ENCODE results near the gene FRMD4B. TPM values are rescaled to one million over a fixed set of nuclear protein-coding genes. Genes with fewer than 3 reads are reported as not detected.
A peak's percentile ranks its signal among the peaks of the same experiment; 100 is the strongest.

Gene FRMD4B
- polyA plus RNA-seq, 3 donors, result 42.9 to 52.3 (median 47.5) TPM

DNA sequence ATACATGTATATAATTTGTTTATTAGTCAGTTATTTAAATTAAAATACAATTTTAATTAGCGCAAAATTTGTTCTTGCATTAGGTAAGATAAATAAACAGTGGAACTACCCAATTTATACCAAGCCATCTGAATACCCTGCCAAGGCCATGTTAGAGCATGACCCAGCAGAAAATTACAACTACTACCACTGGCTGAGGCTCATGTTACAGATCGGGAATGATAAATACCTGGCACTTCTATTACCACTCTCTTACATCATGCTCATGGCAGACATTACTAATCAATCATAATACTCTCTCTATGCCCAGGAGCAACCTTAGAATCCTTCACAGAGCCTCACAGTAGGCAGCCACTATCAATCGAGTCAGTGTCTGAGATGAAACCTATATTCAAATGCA lies 242.3 kb downstream of the FRMD4B start:
- no peak for DNase-seq (ENCODE audit: low read depth in 3 of 3, low spot score in 2 of 3)

GRCh38 chr3:69142797-69143454 lies 243.0 kb downstream of the FRMD4B start:
- no peak for DNase-seq (ENCODE audit: low read depth in 3 of 3, low spot score in 2 of 3)

DNA sequence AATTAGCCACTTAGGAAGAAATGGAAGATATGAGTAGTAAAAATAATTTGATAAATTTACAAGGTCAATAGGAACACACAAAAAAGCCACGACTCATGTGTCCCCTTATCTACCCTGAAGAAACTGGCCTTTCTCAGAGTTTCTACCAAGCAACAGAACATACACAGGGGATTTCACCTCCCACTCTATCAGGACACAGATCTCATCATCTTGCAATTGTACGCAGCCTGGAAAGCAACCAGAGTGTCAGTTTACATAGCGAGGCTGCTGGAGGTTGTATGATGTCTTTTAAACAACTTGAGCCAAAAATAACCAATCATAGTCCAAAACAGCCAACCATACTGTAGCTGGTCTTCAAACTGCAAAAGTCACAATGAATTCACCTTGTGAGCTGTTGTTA lies 243.8 kb downstream of the FRMD4B start:
- no peak for DNase-seq (ENCODE audit: low read depth in 3 of 3, low spot score in 2 of 3)

GRCh38 chr3:69141313-69141712 lies 244.6 kb downstream of the FRMD4B start:
- no peak for DNase-seq (ENCODE audit: low read depth in 3 of 3, low spot score in 2 of 3)

DNA sequence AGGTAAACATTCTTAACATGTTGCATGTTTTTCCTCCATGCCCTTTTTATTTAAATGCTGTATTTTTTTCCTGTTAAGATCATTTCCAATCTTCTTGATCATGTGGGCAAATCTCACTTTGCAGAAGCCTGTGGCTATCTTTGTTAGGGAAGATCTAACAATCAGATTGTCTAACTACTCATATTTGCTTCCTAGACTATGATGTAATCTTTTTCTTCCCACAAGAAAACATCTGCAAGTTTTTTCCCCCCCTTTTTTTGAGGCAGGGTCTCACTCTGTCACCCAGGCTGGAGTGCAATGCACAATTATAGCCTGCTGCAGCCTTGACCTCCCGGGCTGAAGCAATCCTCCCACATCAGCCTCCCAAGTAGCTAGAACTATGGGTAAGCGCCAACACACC lies 248.5 kb downstream of the FRMD4B start:
- DNase-seq (ENCODE audit: low read depth in 3 of 3, low spot score in 2 of 3), result no peak

GRCh38 chr3:69137005-69137404 lies 248.9 kb downstream of the FRMD4B start:
- DNase-seq (ENCODE audit: low read depth in 3 of 3, low spot score in 2 of 3), result no peak

- DNase-seq (ENCODE audit: low read depth in 3 of 3, low spot score in 2 of 3), result no peak
Measured at GRCh38 chr3:69130689-69131088, 255.2 kb downstream of the FRMD4B start.

DNA sequence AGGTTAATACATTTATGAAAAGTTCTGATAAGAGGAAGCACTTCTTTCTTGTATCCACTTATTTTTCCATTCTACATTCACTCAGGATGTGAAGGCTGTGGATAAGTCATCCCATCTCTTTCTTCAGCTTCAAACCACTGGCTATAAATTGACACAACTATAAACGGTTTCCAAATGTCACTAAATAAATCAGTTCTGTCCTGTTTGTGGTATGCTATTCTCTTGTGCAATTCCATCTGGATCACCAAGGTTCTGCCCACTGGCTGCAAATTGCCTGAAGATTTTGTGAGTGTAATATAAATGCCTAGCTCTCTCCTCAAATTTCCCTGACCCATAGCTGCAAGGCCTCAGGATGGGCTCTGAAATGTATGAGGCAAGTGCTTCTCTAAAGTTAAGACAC lies 256.4 kb downstream of the FRMD4B start:
- DNase-seq (ENCODE audit: low read depth in 3 of 3, low spot score in 2 of 3), result no peak

GRCh38 chr3:69128509-69128908 lies 257.4 kb downstream of the FRMD4B start:
- no peak for DNase-seq (ENCODE audit: low read depth in 3 of 3, low spot score in 2 of 3)

DNA sequence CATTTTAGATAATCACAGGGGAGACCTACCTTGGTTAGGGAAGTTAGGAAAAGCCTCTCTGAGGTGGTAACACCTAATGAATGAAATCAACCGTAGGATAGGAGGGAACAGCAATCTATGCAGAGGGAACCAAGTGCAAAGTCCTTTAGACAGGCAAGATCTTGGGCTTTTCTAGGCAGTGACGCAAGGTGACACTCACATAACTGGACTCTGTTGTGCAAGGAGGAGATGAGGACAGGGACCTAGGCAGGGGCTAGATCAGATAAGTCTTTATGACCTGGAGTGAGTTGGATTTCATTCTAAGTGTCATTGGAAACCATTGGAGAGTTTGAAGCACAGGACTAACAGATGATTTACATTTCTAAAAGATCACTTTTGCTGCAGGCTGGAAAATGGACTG lies 258.9 kb downstream of the FRMD4B start:
- DNase-seq (ENCODE audit: low read depth in 3 of 3, low spot score in 2 of 3), result no peak

DNA sequence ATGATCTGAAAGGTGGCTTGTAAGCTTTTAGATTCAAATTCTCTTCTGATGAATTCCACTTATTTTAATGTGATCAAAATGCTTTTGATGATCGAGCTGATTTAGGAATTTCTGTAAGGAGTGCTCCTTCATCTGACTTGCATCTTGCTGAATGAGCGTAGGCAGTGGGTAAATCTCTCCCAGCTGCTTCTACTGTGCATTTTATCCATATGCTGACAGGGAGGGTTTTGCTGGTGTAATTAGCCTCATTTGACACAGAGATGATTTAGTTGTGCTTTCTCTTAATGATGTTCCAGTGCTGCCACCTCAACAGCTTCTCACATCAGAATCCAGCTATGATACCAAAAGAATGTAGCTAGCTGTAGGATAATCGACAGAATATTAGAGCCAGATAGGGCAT lies 259.7 kb downstream of the FRMD4B start:
- DNase-seq (ENCODE audit: low read depth in 3 of 3, low spot score in 2 of 3), result no peak

DNA sequence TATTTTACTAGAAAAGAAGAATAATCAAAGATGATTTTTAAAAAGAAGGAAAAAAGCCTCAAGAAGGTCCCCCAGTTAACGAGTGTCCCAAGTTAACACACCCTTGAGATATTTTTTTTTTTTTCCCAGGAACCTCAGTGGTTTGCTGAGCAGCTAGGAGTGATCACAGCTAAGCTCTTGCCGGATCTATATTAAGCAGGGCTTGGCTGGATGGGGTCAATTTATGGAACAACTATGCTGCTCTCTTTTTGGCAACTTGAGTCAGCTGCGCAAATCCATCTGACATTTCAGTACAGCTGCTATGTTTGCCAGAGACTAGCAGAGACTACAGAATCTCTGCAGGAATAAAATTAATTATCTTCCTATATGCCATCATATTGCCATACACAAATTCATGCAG lies 263.5 kb downstream of the FRMD4B start, which contains the start of gene LMOD3:
TSS of gene LMOD3 (minus strand) at position 193 of the 400 bp plus-strand sequence. CDS start 209 bp downstream, outside the sequence.
- no peak for DNase-seq (ENCODE audit: low read depth in 3 of 3, low spot score in 2 of 3)

- DNase-seq (ENCODE audit: low read depth in 3 of 3, low spot score in 2 of 3), result no peak
Measured at GRCh38 chr3:69121950-69122349, 263.9 kb downstream of the FRMD4B start.

GRCh38 chr3:69121513-69121912 lies 264.4 kb downstream of the FRMD4B start:
- no peak for DNase-seq (ENCODE audit: low read depth in 3 of 3, low spot score in 2 of 3)

GRCh38 chr3:69120879-69121464 lies 264.9 kb downstream of the FRMD4B start:
- peak; percentile 52 to 62 (median 61) for DNase-seq (ENCODE audit: low read depth in 3 of 3, low spot score in 2 of 3)
